ENCODE data around the gene C10orf90. TPM values are rescaled to one million over a fixed set of nuclear protein-coding genes. Genes with fewer than 3 reads are reported as not detected.

C10orf90 gene
- total RNA-seq, 2 donors from 2014 or later: 0.33 TPM; not detected in 1

DNA sequence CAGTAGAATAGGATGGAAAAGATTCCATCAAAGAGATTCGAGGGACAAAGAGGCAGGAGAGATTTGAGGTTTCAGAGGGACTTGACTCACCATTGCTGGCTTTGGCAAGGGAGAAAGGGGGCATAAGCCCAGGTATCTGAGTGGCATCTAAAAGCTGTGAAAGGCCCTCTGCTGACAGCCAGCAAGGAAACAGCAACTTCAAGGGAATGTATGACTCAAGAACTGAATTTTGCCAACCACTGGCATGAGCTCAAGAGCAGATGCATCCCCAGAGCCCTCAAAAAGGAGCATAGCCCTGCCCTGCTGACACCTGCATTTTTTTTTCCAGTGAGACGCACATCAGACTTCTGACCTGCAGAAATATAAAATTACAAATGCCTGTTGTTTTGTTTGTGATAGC is 262.7 kb downstream of the C10orf90 start:
- no peak overlapping the region for H3K4me3 ChIP-seq (ENCODE audit: low read length)
- no peaks in the 10 kb centered on the region for H3K27me3 ChIP-seq (ENCODE audit: control insufficient read depth, insufficient read depth, low read length, poor library complexity, severe bottlenecking)
- DNase-seq: no peak
- no peak overlapping the region for H3K27ac Mint-ChIP-seq
- H3K9me3 Mint-ChIP-seq: no peaks in the 10 kb centered on the region
- no peaks in the 10 kb centered on the region for H3K4me1 ChIP-seq (ENCODE audit: control insufficient read depth, insufficient read depth, low read length)
- TF ChIP-seq, protein P1, sequence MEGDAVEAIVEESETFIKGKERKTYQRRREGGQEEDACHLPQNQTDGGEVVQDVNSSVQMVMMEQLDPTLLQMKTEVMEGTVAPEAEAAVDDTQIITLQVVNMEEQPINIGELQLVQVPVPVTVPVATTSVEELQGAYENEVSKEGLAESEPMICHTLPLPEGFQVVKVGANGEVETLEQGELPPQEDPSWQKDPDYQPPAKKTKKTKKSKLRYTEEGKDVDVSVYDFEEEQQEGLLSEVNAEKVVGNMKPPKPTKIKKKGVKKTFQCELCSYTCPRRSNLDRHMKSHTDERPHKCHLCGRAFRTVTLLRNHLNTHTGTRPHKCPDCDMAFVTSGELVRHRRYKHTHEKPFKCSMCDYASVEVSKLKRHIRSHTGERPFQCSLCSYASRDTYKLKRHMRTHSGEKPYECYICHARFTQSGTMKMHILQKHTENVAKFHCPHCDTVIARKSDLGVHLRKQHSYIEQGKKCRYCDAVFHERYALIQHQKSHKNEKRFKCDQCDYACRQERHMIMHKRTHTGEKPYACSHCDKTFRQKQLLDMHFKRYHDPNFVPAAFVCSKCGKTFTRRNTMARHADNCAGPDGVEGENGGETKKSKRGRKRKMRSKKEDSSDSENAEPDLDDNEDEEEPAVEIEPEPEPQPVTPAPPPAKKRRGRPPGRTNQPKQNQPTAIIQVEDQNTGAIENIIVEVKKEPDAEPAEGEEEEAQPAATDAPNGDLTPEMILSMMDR (conservative IDR thresholded peaks at IDR 0.05): no peak
- 87 to 94% methylated on average over 2 of the region's 2 CpGs for WGBS, 2 experiments (ENCODE audit: insufficient coverage in 1 of 2, insufficient read length in 1 of 2)
- no peaks in the 10 kb centered on the region for H3K36me3 ChIP-seq (ENCODE audit: control insufficient read depth, insufficient read depth, low read length)
- no peak overlapping the region for H3K27ac ChIP-seq (ENCODE audit: low read depth, low read length)
- H3K4me1 Mint-ChIP-seq: peaks cover 7% of the 10 kb centered on the region
- no peak overlapping the region for H3K9ac ChIP-seq (ENCODE audit: extremely low read depth, low read length, poor library complexity, severe bottlenecking)
- H3K27me3 Mint-ChIP-seq (ENCODE audit: insufficient read depth): peaks cover 4% of the 10 kb centered on the region
- H3K9me3 ChIP-seq (ENCODE audit: control insufficient read depth, low read length): no peaks in the 10 kb centered on the region
- no peaks in the 10 kb centered on the region for H3K36me3 Mint-ChIP-seq (ENCODE audit: low read depth)
- no peak overlapping the region for H3K4me3 Mint-ChIP-seq

DNA sequence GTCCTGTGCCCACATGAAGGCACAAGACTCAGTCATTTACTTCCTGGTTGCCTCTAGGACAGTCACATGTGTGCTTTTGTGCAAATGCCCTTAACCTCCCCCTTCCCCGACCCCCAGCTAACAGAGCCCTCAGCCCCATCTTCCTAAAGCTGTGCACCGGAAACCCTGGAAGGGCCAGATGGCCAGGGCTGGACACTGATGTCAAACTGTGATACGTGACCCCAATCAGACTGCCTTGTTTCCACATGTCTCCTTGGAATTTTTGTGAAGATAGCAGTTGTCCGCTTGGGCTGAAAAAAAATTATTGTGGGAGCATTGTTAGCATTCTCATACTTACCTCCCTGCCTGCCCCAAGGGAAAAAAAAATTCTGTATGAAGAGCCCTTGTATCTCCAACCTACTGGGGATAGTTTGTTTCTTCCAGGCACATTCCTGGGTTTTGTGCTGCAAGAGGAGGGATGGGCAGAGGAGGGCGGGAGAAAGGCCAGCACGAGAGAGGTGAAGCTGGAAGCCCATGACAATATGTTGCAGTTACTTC is 265.2 kb downstream of the C10orf90 start:
- peaks cover 4% of the 10 kb centered on the region for H3K27me3 Mint-ChIP-seq (ENCODE audit: insufficient read depth)
- no peaks in the 10 kb centered on the region for H3K36me3 ChIP-seq (ENCODE audit: control insufficient read depth, insufficient read depth, low read length)
- no peak overlapping the region for H3K9ac ChIP-seq (ENCODE audit: extremely low read depth, low read length, poor library complexity, severe bottlenecking)
- no peak for DNase-seq
- WGBS, 2 experiments (ENCODE audit: insufficient coverage in 1 of 2, insufficient read length in 1 of 2): 51 to 85% methylated on average over 3 to 6 of the region's 6 CpGs
- no peaks in the 10 kb centered on the region for H3K9me3 ChIP-seq (ENCODE audit: control insufficient read depth, low read length)
- TF ChIP-seq, protein P1 (conservative IDR thresholded peaks at IDR 0.05): no peak
- no peaks in the 10 kb centered on the region for H3K36me3 Mint-ChIP-seq (ENCODE audit: low read depth)
- no peak overlapping the region for H3K4me3 Mint-ChIP-seq
- H3K27me3 ChIP-seq (ENCODE audit: control insufficient read depth, insufficient read depth, low read length, poor library complexity, severe bottlenecking): no peaks in the 10 kb centered on the region
- H3K4me3 ChIP-seq (ENCODE audit: low read length): no peak overlapping the region
- peaks cover 7% of the 10 kb centered on the region for H3K4me1 Mint-ChIP-seq
- H3K27ac ChIP-seq (ENCODE audit: low read depth, low read length): no peak overlapping the region
- no peaks in the 10 kb centered on the region for H3K4me1 ChIP-seq (ENCODE audit: control insufficient read depth, insufficient read depth, low read length)
- H3K9me3 Mint-ChIP-seq: no peaks in the 10 kb centered on the region
- no peak overlapping the region for H3K27ac Mint-ChIP-seq

DNA sequence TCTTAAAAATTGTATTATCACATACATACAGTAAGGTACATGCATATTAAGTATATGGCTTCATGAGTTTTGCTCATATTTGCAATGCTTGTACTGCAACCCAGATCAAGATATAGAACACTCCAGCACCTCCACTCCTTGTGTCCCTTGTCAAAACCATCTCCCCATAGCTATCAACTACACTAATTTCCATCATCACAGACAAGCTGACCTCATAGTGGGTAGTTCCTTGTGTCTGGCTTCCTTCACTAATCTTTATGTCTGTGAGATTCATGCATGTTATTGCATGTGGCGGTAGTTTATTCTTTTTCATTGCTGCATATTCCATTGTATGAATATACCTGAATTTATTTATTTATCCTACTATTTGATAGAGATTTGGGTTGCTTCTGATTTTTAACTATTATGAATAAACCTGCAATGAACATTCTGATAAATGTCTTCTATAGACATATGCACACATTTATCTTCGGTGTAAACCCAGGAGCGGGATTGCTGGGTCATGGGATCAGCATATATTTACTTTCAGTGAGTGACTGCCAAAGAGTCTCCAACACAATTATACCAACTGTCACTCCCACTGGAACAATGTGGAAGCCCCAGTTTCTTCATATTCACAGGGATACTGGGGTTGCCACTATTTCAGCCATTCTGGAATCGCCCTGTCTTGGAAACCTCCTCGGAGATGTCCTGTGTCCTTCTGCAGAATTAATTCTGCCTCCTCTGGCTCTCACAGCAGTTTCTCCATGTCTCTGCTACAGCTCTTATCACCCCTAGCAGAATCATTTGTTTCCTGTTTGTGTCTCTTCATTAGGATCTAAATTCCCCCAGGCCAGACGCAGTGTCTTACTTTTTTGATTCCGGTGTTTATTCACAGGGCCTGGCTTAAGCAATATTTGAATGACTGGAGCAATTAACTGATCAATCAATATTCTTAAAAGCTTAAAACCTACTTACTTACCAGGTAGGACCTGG is 267.5 kb downstream of the C10orf90 start:
- no peak overlapping the region for H3K4me3 Mint-ChIP-seq
- TF ChIP-seq, protein P1 (conservative IDR thresholded peaks at IDR 0.05): no peak
- Histone ChIP-seq H3K27ac (ENCODE audit: low read depth, low read length) (no peak overlapping the region), H3K27me3 (ENCODE audit: control insufficient read depth, insufficient read depth, low read length, poor library complexity, severe bottlenecking) (no peaks in the 10 kb centered on the region), H3K9ac (ENCODE audit: extremely low read depth, low read length, poor library complexity, severe bottlenecking) (no peak overlapping the region), H3K9me3 (ENCODE audit: control insufficient read depth, low read length) (no peaks in the 10 kb centered on the region), H3K4me1 (ENCODE audit: control insufficient read depth, insufficient read depth, low read length) (no peaks in the 10 kb centered on the region), H3K36me3 (ENCODE audit: control insufficient read depth, insufficient read depth, low read length) (no peaks in the 10 kb centered on the region), H3K4me3 (ENCODE audit: low read length) (no peak overlapping the region)
- H3K36me3 Mint-ChIP-seq (ENCODE audit: low read depth): no peaks in the 10 kb centered on the region
- 92% methylated on average over 5 to 6 of the region's 7 CpGs for WGBS, 2 experiments (ENCODE audit: insufficient coverage in 1 of 2, insufficient read length in 1 of 2)
- H3K9me3 Mint-ChIP-seq: no peaks in the 10 kb centered on the region
- H3K27ac Mint-ChIP-seq: no peak overlapping the region
- no peaks in the 10 kb centered on the region for H3K27me3 Mint-ChIP-seq (ENCODE audit: insufficient read depth)
- DNase-seq: no peak
- H3K4me1 Mint-ChIP-seq: peaks cover 7% of the 10 kb centered on the region

Measured in endodermal cell (in vitro differentiated cells).